DOHH2 (cell line): ENCODE measurements around the gene SLC16A1.

Source experiments
- CTCF ChIP-seq: fragments of 200-600 bp; sonication (generic); IDR thresholded peaks from one replicate; pipeline ENCODE4 v1.5.1; 2014; ENCODE audit warnings: antibody characterized with exemption, mild to moderate bottlenecking, low read depth, low read length; ENCODE audit not compliant: poor library complexity, severe bottlenecking
- EZH2phosphoT487 ChIP-seq: fragments of 200-600 bp; sonication (generic); IDR thresholded peaks from 2 replicates; pipeline ENCODE4 v1.6.1; 2017; ENCODE audit warnings: borderline replicate concordance, mild to moderate bottlenecking, antibody characterized with exemption, low read length, moderate library complexity, mixed read lengths

GRCh38 chr1:112982328-112982727 is 26.3 kb upstream of the SLC16A1 start:
- no peak for TF ChIP-seq EZH2phosphoT487
- no peak for TF ChIP-seq CTCF
